Suprapubic skin (tissue), 3 donors: ENCODE measurements around the gene SLC6A6.
"Not testable (repeated sequence)": the region's sequence is repeated elsewhere in the genome, so short reads cannot be mapped to it uniquely, and the experiment has no call there.

Experiments used
- CTCF ChIP-seq, 2 donors: fragments of 200-600 bp in 1 of 2; fragments of 450-650 bp in 1 of 2; sonication (generic) in 1 of 2; IDR thresholded peaks; one replicate each; pipeline ENCODE4 v1.5.1; 2016 to 2019; ENCODE audit warnings: antibody characterized with exemption in 2 of 2, mild to moderate bottlenecking in 1 of 2, moderate library complexity in 1 of 2
- EP300 ChIP-seq: sonication (generic); formaldehyde crosslinking; IDR thresholded peaks from one replicate; pipeline ENCODE4 v1.6.1; 2017; ENCODE audit warnings: antibody characterized with exemption

DNA sequence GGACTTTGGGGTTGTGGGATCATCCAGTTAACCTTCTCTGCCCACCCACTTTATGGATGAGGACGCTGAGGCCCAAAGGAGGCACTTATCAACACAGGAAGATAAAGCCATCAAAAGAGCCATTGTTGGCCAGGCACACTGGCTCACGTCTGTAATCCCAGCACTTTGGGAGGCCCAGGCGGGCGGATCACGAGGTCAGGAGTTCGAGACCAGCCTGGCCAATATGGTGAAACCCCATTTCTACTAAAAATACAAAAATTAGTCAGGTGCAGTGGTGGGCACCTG, 7.3 kb downstream of the SLC6A6 start:
- not testable (repeated sequence) for TF ChIP-seq CTCF (IDR thresholded peaks at IDR 0.05); EP300
